ENCODE results near the gene ATOSB. TPM values are rescaled to one million over a fixed set of nuclear protein-coding genes. Genes with fewer than 3 reads are reported as not detected.
A peak's percentile ranks its signal among the peaks of the same experiment; 100 is the strongest.

The ATOSB gene, protein sequence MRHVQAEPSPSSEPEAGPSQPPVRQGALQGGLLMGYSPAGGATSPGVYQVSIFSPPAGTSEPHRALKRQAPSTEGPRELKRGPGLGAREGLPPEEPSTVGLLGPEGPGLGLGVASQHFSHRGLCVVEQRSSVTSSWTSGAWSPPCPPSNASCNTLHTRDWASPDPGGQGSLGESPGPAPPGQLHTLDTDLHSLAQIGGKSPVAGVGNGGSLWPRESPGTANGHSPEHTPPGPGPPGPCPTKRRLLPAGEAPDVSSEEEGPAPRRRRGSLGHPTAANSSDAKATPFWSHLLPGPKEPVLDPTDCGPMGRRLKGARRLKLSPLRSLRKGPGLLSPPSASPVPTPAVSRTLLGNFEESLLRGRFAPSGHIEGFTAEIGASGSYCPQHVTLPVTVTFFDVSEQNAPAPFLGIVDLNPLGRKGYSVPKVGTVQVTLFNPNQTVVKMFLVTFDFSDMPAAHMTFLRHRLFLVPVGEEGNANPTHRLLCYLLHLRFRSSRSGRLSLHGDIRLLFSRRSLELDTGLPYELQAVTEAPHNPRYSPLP
- 10 to 100 TPM in 2 of 4 donors, 1 to 10 TPM in 2; 7.8 to 21.0 (median 11.8) TPM for total RNA-seq

DNA sequence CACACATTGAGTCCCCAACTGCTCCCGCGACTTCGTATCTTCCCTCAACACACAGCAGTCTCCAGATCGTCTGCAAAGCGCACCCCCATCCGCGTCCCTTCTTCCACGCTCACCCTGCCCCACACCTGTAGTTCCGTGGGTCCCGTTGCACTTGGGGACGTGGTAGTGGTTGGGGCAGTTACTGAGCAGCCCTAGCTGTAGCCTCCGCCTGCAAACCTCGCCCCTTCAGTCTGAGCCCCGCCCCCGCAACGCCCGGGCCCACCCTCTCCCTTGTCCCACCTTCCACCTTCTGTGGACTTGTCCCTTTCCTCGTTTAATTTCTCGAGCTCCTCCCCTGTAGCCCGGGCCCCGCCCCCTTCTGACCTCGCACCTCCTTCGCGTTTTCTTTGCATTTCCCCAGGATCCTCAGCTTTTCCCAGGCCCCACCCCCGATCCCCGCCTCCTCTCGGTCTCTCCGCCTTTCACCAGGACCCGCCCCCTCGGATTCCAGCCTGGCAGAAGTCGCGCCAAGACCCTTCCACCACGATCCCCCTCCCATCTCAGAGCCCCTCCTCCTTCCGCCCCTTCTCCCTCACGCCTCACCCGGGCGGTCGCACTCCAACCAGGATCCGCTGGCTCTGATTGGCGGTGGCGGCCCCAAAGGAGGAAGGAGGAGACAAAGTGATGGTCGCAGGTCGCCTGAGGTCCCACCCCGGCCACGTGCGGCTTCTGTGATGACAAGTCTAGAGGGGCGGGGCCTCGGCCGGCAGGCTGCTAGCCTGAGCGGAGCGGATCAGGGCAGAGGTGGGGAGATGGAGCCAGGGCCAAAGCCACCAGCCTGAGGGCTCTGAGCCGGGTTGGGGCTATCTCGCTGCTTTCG, at the start of gene ATOSB:
Gene ATOSB, minus strand, starts transcription at position 183 of the 859 bp plus-strand sequence. CDS start 7,588 bp downstream, outside the sequence.
- no peaks in the 10 kb centered on the region for H3K27me3 ChIP-seq
- H3K4me1 ChIP-seq: peaks cover 26 to 43% of the 10 kb centered on the region in 2 donors
- TF ChIP-seq CTCF (IDR thresholded peaks at IDR 0.05) (no peak), POLR2A (IDR thresholded peaks at IDR 0.05) (peak in 1 of 2 donors; percentile 77)
- peak within 1 kb of the TSS; percentile 25 to 42 (median 41) for H3K4me3 ChIP-seq (replicated peaks in 1 of 3)
- intact Hi-C loops (cut with DNase I): loop anchor here (2.0 to 10.0 kb wide), 3 partner anchors 141 to 439 kb away; no protein-coding TSS in a partner anchor
- peak within 1 kb of the TSS; percentile 79 to 92 (median 85) for H3K27ac ChIP-seq
- no peaks in the 10 kb centered on the region for H3K36me3 ChIP-seq
- 0 to 1% methylated on average over 43 to 44 of the region's 54 CpGs for WGBS, 2 donors
- peak; percentile 99 for DNase-seq
- no peaks in the 10 kb centered on the region for H3K9me3 ChIP-seq

- no peaks in the 10 kb centered on the region for H3K27me3 ChIP-seq
- no peak overlapping the region for H3K4me3 ChIP-seq (replicated peaks in 1 of 3)
- no peaks in the 10 kb centered on the region for H3K36me3 ChIP-seq
- DNase-seq: no peak
- no peaks in the 10 kb centered on the region for H3K9me3 ChIP-seq
- H3K27ac ChIP-seq: no peak overlapping the region
- no peak for TF ChIP-seq CTCF (IDR thresholded peaks at IDR 0.05)
- TF ChIP-seq POLR2A (IDR thresholded peaks at IDR 0.05): no peak
- 79 to 89% methylated on average over 3 of the region's 3 CpGs for WGBS, 2 donors
- peaks cover 10% of the 10 kb centered on the region in 2 donors for H3K4me1 ChIP-seq
- intact Hi-C loops (cut with DNase I): no loop called here
Observed at GRCh38 chr9:35164711-35165110, 49.0 kb upstream of the ATOSB start.

DNA sequence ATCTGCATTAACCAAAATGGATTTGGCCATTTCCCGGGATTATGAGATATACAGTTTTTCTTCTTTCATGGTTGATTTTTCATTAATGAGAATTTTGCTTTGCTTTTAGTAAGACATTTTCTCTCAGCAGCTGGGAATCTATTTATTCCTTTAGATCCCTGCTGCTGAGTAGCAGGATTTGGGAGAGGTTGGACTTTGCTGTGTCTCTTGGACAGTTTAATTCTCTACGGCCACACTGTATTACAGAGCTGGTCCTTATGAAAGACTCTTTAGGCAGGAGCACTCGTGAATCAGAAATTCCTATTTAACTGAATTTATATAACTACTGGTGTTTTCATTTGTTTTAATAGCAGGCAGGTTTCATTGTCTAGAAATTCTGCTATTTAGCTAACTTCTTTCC, 47.8 kb upstream of the ATOSB start:
- Histone ChIP-seq H3K9me3 (no peaks in the 10 kb centered on the region), H3K27me3 (no peaks in the 10 kb centered on the region), H3K4me1 (peaks cover 10% of the 10 kb centered on the region in 2 donors), H3K27ac (no peak overlapping the region), H3K36me3 (no peaks in the 10 kb centered on the region), H3K4me3 (replicated peaks in 1 of 3) (no peak overlapping the region)
- TF ChIP-seq POLR2A (IDR thresholded peaks at IDR 0.05) (no peak), CTCF (IDR thresholded peaks at IDR 0.05) (no peak)
- WGBS, 2 donors: 81 to 83% methylated on average over 3 of the region's 3 CpGs
- no peak for DNase-seq
- intact Hi-C loops (cut with DNase I): no loop called here

GRCh38 chr9:35162605-35163315, 47.1 kb upstream of the ATOSB start:
- Histone ChIP-seq H3K9me3 (no peaks in the 10 kb centered on the region), H3K27me3 (no peaks in the 10 kb centered on the region), H3K27ac (peak overlapping the region; percentile 68 to 89 (median 81)), H3K4me3 (replicated peaks in 1 of 3) (peak overlapping the region; percentile 51 to 74 (median 72)), H3K4me1 (peaks cover 10% of the 10 kb centered on the region in 2 donors), H3K36me3 (no peaks in the 10 kb centered on the region)
- intact Hi-C loops (cut with DNase I): no loop called here
- DNase-seq: no peak
- 17 to 19% methylated on average over 11 of the region's 11 CpGs for WGBS, 2 donors
- TF ChIP-seq CTCF (IDR thresholded peaks at IDR 0.05) (no peak), POLR2A (IDR thresholded peaks at IDR 0.05) (no peak)

Measured in thyroid gland (tissue), 4 donors.